Kidney epithelial cell (primary cell): ENCODE measurements around the gene DTX2. TPM values are rescaled to one million over a fixed set of nuclear protein-coding genes. Genes with fewer than 3 reads are reported as not detected.
"Not testable (repeated sequence)": the region's sequence is repeated elsewhere in the genome, so short reads cannot be mapped to it uniquely, and the experiment has no call there.

Experiments used
- DNase-seq: peaks from one replicate; pipeline ENCODE4 v3.0.0-alpha.2; 2010; ENCODE audit warnings: low read depth
- H3K27me3 ChIP-seq: 2 replicates; pipeline ENCODE4 v1.6.0; 2011; ENCODE audit warnings: low read length; ENCODE audit not compliant: control insufficient read depth, insufficient read depth
- H3K36me3 ChIP-seq: 2 replicates; pipeline ENCODE4 v1.5.1; 2011; ENCODE audit warnings: low read length; ENCODE audit not compliant: control insufficient read depth, insufficient read depth
- H3K4me3 ChIP-seq: 2 replicates; pipeline ENCODE4 v1.5.1; 2011; ENCODE audit warnings: low read depth, mild to moderate bottlenecking, control low read depth, low read length
- total RNA-seq: library from RNA; depleted of rRNA; stranded (reverse); fragments of >200 nt; gene quantifications from 2 replicates; pipeline ENCODE4 v1.2.3, GENCODE V29; 2015
- TF ChIP-seq, protein P1 (sequence below): IDR thresholded peaks from 2 replicates; pipeline ENCODE4 v1.5.1; 2011; ENCODE audit warnings: mild to moderate bottlenecking, moderate library complexity, low read length, control low read depth, inconsistent platforms; ENCODE audit not compliant: insufficient read depth, poor library complexity, severe bottlenecking

The DTX2 gene
- total RNA-seq, 1 donor from 2014 or later = 17.9 TPM

DNA sequence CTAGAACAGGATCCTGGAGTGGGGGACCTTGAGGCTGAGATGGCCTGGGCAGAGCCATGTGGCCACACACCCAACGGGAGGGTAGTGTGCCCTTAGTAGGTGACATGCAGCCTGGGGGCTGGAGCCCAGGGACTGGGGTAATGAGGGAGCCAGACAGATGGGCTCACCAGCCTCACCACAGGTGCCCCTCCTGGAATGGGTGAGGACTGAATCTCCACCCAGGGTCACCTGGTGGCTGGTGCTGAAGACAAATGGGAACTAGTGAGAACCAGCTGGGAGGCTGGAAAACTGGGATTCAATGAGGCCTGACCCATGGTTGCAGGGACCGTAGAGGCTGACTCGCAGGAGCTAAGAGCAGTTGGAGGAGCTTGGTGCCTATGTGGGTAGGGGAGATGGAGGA, 30.7 kb upstream of the DTX2 start:
- no peak for DNase-seq
- Histone ChIP-seq H3K4me3 (no peak overlapping the region), H3K27me3 (no peaks in the 10 kb centered on the region), H3K36me3 (no peaks in the 10 kb centered on the region)
- TF ChIP-seq, protein P1, sequence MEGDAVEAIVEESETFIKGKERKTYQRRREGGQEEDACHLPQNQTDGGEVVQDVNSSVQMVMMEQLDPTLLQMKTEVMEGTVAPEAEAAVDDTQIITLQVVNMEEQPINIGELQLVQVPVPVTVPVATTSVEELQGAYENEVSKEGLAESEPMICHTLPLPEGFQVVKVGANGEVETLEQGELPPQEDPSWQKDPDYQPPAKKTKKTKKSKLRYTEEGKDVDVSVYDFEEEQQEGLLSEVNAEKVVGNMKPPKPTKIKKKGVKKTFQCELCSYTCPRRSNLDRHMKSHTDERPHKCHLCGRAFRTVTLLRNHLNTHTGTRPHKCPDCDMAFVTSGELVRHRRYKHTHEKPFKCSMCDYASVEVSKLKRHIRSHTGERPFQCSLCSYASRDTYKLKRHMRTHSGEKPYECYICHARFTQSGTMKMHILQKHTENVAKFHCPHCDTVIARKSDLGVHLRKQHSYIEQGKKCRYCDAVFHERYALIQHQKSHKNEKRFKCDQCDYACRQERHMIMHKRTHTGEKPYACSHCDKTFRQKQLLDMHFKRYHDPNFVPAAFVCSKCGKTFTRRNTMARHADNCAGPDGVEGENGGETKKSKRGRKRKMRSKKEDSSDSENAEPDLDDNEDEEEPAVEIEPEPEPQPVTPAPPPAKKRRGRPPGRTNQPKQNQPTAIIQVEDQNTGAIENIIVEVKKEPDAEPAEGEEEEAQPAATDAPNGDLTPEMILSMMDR = no peak

DNA sequence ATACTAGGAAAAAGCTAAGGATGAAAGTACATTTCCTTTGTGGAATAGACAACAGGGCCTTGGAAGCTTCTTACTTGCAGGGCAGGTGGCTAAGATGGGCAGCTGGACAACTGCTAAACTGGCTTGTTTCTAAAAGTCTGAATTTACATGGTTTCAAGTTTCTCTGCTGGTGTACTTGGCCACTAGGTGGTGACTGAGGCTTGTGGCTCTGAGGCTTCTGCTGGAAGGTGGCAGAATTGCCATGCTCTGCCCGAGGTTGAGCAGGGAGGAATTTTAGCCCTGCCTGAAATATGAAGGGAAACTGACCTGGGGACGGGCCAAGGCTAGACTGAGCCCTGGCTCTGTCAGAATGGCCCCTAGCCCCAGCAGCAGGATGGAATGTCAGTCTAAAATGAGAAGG, 23.6 kb upstream of the DTX2 start:
- TF ChIP-seq, protein P1 = peak; percentile 61
- peak; percentile 70 for DNase-seq
- H3K4me3 ChIP-seq, H3K36me3 ChIP-seq, H3K27me3 ChIP-seq: not testable (repeated sequence)

DNA sequence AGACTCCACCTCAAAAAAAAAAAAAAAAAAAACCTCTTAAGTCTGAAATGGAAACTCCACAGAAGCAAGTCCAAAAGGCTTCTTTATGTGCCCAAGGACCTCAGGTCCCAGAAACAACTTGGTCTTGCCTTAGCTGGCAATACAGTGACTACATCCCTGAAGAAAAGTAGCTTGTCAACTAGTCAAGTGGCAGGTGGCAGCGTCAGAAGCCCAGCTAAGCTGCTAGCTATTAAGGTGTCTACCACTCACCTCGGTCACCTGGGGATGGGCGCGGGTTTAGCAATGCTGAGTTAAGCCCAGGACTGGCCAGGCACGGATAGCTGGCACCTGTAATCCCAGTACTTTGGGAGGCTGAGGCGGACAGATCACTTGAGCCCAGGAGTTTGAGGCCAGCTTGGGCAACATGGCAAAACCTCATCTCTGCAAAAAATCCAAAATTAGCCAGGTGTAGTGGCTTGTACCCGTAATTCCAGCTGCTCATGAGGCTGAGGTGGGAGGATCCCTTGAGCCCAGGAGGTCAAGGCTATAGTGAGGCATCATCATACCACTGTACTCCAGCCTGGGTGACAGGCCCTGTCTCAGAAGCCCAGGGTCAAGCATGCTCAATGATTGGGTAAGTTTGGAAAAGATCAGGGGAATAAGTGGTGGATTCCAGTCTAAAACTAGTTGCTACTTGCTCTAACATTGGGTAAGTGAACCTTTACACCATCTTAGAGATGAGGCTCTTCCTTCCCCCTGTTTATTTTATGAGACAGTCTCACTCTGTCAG, 22.2 kb upstream of the DTX2 start:
- not testable (repeated sequence) for H3K36me3 ChIP-seq, DNase-seq, H3K27me3 ChIP-seq, H3K4me3 ChIP-seq

DNA sequence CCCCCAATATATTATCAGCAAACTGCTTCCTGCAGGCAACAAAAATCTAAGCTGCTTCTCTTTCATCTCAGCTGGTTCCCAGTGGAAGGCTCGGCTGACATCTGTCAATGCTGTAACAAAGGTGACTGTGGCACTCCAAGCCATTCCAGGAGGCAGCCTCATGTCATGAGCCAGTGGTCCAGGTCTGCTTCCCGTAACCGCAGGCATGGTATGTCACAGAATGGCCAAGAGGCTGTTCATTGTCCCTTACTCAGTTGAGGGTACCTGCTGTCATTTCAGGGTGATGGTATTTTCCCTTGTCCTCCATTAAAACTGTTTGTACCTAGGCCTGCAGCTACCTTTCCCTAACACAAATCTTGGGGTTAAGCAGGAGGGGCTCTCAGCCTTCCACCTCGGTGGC, 21.1 kb upstream of the DTX2 start:
- not testable (repeated sequence) for DNase-seq, H3K36me3 ChIP-seq, H3K27me3 ChIP-seq, H3K4me3 ChIP-seq

GRCh38 chr7:76441792-76442191, 19.7 kb upstream of the DTX2 start:
- H3K36me3 ChIP-seq, H3K4me3 ChIP-seq, H3K27me3 ChIP-seq, DNase-seq: not testable (repeated sequence)

DNA sequence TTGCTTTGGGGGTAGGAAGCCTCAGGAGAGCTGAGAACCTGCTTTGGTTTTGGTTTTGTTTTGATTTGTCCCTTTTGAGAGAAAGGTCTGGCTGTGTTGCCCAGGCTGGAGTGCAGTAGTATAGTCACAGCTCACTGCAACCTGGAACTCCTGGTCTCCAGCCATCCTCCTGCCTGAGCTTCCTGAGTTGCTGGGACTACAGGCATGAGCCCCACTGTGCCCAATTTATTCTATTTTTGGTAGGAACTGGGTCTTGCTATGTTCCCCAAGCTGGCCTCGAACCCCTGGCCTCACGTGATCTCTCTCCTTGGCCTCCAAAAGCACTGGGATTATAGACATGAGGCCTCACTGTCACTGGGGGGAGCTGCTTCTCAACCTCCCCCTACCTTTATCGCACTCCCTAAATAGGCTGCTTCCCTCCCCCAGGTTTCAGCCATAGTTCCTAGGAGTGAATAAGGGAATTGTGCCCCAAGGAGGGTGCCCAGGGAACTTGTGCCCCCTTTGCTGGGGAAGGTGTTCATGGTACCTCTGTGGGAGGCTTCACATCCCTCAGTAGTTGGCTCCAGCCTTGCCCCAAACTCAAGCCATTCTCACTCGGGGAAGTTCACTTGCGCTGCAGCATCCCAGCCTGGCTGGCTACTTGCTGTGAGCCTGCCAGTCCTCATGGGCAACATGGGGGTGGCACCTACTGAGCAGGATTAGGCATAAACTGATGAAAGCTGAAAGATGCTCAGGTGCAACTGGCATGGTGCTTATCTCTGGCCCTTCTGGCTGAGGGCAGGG, 18.7 kb upstream of the DTX2 start:
- H3K4me3 ChIP-seq, H3K36me3 ChIP-seq, DNase-seq, H3K27me3 ChIP-seq: not testable (repeated sequence)

GRCh38 chr7:76443846-76444245, 17.7 kb upstream of the DTX2 start:
- not testable (repeated sequence) for DNase-seq, H3K4me3 ChIP-seq, H3K27me3 ChIP-seq, H3K36me3 ChIP-seq

GRCh38 chr7:76445577-76446008, 15.9 kb upstream of the DTX2 start:
- H3K36me3 ChIP-seq, DNase-seq, H3K27me3 ChIP-seq, H3K4me3 ChIP-seq: not testable (repeated sequence)

DNA sequence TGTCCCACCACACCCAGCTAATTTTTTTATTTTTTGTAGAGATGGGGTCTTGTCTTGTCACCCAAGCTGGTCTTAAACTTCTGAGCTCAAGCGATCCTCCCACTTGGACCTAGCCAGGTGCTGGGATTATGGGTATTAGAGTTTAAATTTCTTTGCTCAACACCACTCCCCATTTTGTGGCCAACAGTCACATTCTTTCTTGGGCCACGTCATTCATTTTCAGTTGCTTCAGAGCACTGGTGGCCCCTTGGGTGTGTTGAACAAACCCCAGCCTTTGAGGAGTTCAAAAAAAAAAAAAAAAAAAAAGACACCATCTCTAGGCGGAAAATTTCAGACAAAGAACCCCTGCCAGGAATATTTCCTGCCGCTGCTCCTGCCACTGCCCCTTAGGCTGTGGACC, 4.5 kb upstream of the DTX2 start:
- not testable (repeated sequence) for H3K27me3 ChIP-seq, DNase-seq, H3K4me3 ChIP-seq, H3K36me3 ChIP-seq

DNA sequence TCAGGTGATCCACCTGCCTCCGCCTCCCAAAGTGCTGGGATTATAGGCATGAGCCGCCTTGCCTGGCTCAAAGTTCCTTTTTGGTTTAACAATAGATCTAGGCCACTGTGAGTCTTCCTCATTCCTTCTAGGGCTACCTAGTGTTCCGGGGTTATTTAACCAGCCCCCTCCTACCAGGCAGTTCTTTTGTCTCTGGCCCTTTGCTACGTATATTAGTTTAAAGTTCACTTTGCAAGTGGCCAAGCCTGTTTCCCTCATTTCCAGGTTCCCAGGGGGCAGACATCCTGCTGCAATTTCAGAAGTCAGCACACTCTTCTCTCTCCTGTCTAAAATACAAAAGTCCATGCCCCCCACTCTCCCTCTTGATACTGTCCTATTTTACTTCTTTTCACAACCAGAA, 3.0 kb upstream of the DTX2 start:
- not testable (repeated sequence) for H3K36me3 ChIP-seq, H3K27me3 ChIP-seq, DNase-seq, H3K4me3 ChIP-seq

- DNase-seq, H3K27me3 ChIP-seq, H3K36me3 ChIP-seq, H3K4me3 ChIP-seq: not testable (repeated sequence)
These were observed 742 bp upstream of the DTX2 start for GRCh38 chr7:76460767-76461166.

DNA sequence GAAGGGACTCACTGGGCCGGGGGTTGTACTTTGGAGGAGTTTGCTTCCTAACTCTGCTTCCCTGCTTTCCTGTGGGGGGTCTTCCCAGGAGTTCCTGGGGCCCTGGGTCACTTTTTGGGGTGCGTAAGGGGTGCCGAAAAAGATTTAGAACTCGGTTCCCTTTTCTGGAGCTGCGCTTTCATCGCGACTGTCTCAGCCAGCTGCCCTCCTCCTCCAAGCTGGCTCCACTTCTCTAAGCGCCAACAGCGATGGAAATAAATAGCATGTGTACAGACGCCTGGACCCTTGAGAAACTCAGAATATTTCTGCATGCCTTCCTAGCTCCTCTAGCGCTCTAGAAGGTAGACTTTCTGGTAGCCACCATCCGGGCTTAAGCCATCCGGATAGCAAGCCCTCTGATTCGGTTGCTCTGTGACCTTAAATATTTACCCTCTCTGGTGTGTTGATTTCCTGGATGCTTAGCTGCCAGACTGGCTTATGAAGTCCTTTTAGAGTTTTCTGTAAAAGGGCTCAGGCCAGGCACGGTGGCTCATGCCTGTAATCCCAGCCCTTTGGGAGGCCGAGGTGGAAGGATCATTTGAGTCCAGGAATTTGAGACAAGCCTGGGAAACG, 868 bp downstream of the DTX2 start:
- not testable (repeated sequence) for DNase-seq, H3K27me3 ChIP-seq, H3K36me3 ChIP-seq, H3K4me3 ChIP-seq
